Heart left ventricle (tissue), 13 donors: ENCODE data around the gene NUDT2.

Source experiments
- CTCF ChIP-seq, 12 donors: fragments of 200-600 bp; sonication (generic) in 4 of 12; IDR thresholded peaks; one replicate each; pipeline versions ENCODE4 v1.5.0 to v1.8.0; 2018 to 2022; ENCODE audit warnings: antibody characterized with exemption in 12 of 12, mild to moderate bottlenecking in 5 of 12
- POLR2A ChIP-seq, 2 donors: fragments of 450-650 bp; IDR thresholded peaks; one replicate each; pipeline ENCODE4 v1.6.1; 2017; ENCODE audit warnings: antibody characterized with exemption in 2 of 2, mild to moderate bottlenecking in 2 of 2, moderate library complexity in 2 of 2
- donor health status: ischemic (EF 13 %, LVEDD 7.1; RV severe dilation, severe dysfunction).
- donor health status: DM: no; HTN: yes; CAD: no.
- donor health status: DM: no; HTN: no; CAD: no.
- donor health status: ischemic (EF 25% LVEDD 6.9; RV normal size, moderate dysfunction).
- donor health status: ischemic (EF 25% LVEDD 5.7; RV mildly dilated, moderate dysfunction).
- donor health status: ischemic (EF 35%, LVEDD 5.7; RV mildly dilated, moderate dysfunction).
- donor health status: nonischemic (EF 11% LVEDD 7.7; RV severe dilation, severe dysfunction).
- donor health status: DM: yes; HTN: yes; CAD: no.
- donor health status: PGD.
- donor health status: ischemic (EF 29% LVEDD 5.4; RV normal size, mild dysfunction).
- donor health status: nonischemic (EF 23%, LVEDD 6.1; RV moderate dilation, normal function).

GRCh38 chr9:34289159-34289558 lies 40.2 kb upstream of the NUDT2 start:
- no peak for TF ChIP-seq POLR2A (IDR thresholded peaks at IDR 0.05)
- no peak for TF ChIP-seq CTCF (IDR thresholded peaks at IDR 0.05)
